WTC11 (cell line): ENCODE data around the gene GXYLT2. TPM values are rescaled to one million over a fixed set of nuclear protein-coding genes. Genes with fewer than 3 reads are reported as not detected.

ENCODE experiments used
- EMX1 ChIP-seq: fragments of 250-450 bp; sonication (Bioruptor Pico); IDR thresholded peaks from 2 replicates; pipeline ENCODE4 v1.8.0; 2021; ENCODE audit warnings: mild to moderate bottlenecking
- FOXK1 ChIP-seq: sonication (generic); formaldehyde crosslinking; IDR thresholded peaks from 2 replicates; pipeline ENCODE4 v1.8.0; 2022; ENCODE audit warnings: mild to moderate bottlenecking, moderate library complexity, missing genetic modification reagents
- GABPB1 ChIP-seq: sonication (generic); formaldehyde crosslinking; IDR thresholded peaks from 2 replicates; pipeline ENCODE4 v1.8.1; 2023; ENCODE audit warnings: mild to moderate bottlenecking, missing genetic modification reagents
- GRHL2 ChIP-seq: fragments of 250-450 bp; sonication (Bioruptor Pico); IDR thresholded peaks from 2 replicates; pipeline ENCODE4 v1.8.0; 2022; ENCODE audit warnings: mild to moderate bottlenecking, moderate library complexity; ENCODE audit not compliant: insufficient replicate concordance, severe bottlenecking
- MYBL2 ChIP-seq: sonication (generic); formaldehyde crosslinking; IDR thresholded peaks from 2 replicates; pipeline ENCODE4 v1.8.1; 2023; ENCODE audit warnings: mild to moderate bottlenecking, moderate library complexity, missing genetic modification reagents
- NR3C1 ChIP-seq: sonication (generic); formaldehyde crosslinking; conservative IDR thresholded peaks from 2 replicates; pipeline ENCODE4 v1.8.1; 2023; ENCODE audit warnings: low read depth, mild to moderate bottlenecking, missing genetic modification reagents
- SOX15 ChIP-seq: fragments of 250-450 bp; sonication (Bioruptor Pico); IDR thresholded peaks from 2 replicates; pipeline ENCODE4 v1.9.0; 2021; ENCODE audit warnings: mild to moderate bottlenecking
- ZNF263 ChIP-seq: sonication (generic); formaldehyde crosslinking; IDR thresholded peaks from 2 replicates; pipeline ENCODE4 v1.8.1; 2022; ENCODE audit warnings: low read depth, mild to moderate bottlenecking, moderate library complexity, missing genetic modification reagents
- total RNA-seq: library from RNA; stranded (reverse); gene quantifications from 3 replicates; pipeline ENCODE4 v1.2.3, GENCODE V29; 2021
- TF ChIP-seq, protein P1 (sequence below): fragments of 250-450 bp; sonication (Bioruptor Pico); IDR thresholded peaks from 2 replicates; pipeline ENCODE4 v1.9.0; 2021; ENCODE audit warnings: mild to moderate bottlenecking
- TF ChIP-seq, protein P2 (sequence below): sonication (generic); formaldehyde crosslinking; IDR thresholded peaks from 2 replicates; pipeline ENCODE4 v1.8.1; 2022; ENCODE audit warnings: missing genetic modification reagents, borderline replicate concordance
- TF ChIP-seq, protein P3 (sequence below): sonication (generic); formaldehyde crosslinking; IDR thresholded peaks from 2 replicates; pipeline ENCODE4 v1.8.0; 2022; ENCODE audit warnings: mild to moderate bottlenecking, missing genetic modification reagents
- TF ChIP-seq, protein P4 (sequence below): sonication (generic); formaldehyde crosslinking; IDR thresholded peaks from 2 replicates; pipeline ENCODE4 v1.8.1; 2022; ENCODE audit warnings: low read depth, missing genetic modification reagents, borderline replicate concordance
- TF ChIP-seq, protein P5 (sequence below): sonication (generic); formaldehyde crosslinking; IDR thresholded peaks from 2 replicates; pipeline ENCODE4 v1.8.0; 2022; ENCODE audit warnings: mild to moderate bottlenecking, missing genetic modification reagents
- TF ChIP-seq, protein P6 (sequence below): sonication (generic); formaldehyde crosslinking; IDR thresholded peaks from 2 replicates; pipeline ENCODE4 v1.8.0; 2022; ENCODE audit warnings: mild to moderate bottlenecking, missing genetic modification reagents
- TF ChIP-seq, protein P7 (sequence below): fragments of 250-450 bp; sonication (Bioruptor Pico); conservative IDR thresholded peaks from 2 replicates; pipeline ENCODE4 v1.9.0; 2021; ENCODE audit warnings: mild to moderate bottlenecking
- TF ChIP-seq, protein P8 (sequence below): sonication (generic); formaldehyde crosslinking; conservative IDR thresholded peaks from 2 replicates; pipeline ENCODE4 v1.8.1; 2023; ENCODE audit warnings: mild to moderate bottlenecking, low read depth, missing genetic modification reagents, moderate library complexity
- TF ChIP-seq, protein P9 (sequence below): sonication (generic); formaldehyde crosslinking; IDR thresholded peaks from 2 replicates; pipeline ENCODE4 v1.8.1; 2023; ENCODE audit warnings: mild to moderate bottlenecking, missing genetic modification reagents
- TF ChIP-seq, protein P10 (sequence below): sonication (generic); formaldehyde crosslinking; IDR thresholded peaks from 2 replicates; pipeline ENCODE4 v1.8.1; 2023; ENCODE audit warnings: mild to moderate bottlenecking, moderate library complexity, missing genetic modification reagents

GXYLT2 gene
- total RNA-seq, 1 experiment from 2014 or later = 6.5 TPM

DNA sequence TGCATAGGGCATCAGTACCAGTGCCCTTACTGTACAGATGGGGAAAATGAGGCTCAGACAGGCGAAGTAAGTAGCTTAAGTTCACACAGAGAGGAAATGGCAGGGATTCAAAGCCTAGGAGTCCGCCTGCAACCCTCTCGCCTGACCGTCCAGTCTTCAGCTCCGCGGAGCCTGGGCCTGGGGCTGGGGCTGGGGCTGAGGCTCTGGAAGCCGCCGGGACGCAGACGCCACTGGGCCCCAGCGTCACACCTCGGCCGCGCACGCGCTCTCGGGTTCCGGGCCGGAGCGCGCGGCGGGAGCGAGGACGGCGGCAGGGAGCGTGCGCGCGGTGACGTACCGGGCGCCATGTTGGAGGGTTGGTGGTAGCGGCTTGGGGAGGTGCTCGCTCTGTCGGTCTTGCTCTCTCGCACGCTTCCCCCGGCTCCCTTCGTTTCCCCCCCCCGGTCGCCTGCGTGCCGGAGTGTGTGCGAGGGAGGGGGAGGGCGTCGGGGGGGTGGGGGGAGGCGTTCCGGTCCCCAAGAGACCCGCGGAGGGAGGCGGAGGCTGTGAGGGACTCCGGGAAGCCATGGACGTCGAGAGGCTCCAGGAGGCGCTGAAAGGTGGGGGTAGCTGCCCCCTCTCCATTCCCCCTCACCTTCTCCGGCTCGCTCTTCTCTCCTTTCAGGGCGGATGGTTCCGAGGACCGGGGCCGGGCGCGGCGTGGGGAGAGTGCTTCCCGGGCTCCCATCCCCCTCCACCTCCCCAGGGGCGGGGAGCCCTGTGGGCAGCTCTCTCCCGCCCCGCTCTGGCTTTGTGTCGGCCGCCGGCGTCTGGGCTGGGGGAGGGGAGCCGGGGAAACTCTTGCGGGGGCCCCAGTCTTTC lies 108.9 kb downstream of the GXYLT2 start, which contains the start of gene PPP4R2 (continued):
- TF ChIP-seq, protein P1, sequence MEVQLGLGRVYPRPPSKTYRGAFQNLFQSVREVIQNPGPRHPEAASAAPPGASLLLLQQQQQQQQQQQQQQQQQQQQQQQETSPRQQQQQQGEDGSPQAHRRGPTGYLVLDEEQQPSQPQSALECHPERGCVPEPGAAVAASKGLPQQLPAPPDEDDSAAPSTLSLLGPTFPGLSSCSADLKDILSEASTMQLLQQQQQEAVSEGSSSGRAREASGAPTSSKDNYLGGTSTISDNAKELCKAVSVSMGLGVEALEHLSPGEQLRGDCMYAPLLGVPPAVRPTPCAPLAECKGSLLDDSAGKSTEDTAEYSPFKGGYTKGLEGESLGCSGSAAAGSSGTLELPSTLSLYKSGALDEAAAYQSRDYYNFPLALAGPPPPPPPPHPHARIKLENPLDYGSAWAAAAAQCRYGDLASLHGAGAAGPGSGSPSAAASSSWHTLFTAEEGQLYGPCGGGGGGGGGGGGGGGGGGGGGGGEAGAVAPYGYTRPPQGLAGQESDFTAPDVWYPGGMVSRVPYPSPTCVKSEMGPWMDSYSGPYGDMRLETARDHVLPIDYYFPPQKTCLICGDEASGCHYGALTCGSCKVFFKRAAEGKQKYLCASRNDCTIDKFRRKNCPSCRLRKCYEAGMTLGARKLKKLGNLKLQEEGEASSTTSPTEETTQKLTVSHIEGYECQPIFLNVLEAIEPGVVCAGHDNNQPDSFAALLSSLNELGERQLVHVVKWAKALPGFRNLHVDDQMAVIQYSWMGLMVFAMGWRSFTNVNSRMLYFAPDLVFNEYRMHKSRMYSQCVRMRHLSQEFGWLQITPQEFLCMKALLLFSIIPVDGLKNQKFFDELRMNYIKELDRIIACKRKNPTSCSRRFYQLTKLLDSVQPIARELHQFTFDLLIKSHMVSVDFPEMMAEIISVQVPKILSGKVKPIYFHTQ = no peak
- TF ChIP-seq, protein P2, sequence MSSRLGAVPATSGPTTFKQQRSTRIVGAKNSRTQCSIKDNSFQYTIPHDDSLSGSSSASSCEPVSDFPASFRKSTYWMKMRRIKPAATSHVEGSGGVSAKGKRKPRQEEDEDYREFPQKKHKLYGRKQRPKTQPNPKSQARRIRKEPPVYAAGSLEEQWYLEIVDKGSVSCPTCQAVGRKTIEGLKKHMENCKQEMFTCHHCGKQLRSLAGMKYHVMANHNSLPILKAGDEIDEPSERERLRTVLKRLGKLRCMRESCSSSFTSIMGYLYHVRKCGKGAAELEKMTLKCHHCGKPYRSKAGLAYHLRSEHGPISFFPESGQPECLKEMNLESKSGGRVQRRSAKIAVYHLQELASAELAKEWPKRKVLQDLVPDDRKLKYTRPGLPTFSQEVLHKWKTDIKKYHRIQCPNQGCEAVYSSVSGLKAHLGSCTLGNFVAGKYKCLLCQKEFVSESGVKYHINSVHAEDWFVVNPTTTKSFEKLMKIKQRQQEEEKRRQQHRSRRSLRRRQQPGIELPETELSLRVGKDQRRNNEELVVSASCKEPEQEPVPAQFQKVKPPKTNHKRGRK (CRISPR knock-in tag) = 0 out of 2 replicates have a peak, but pooled peaks have one; percentile 39
- TF ChIP-seq GABPB1 (CRISPR knock-in tag) = no peak
- TF ChIP-seq, protein P3, sequence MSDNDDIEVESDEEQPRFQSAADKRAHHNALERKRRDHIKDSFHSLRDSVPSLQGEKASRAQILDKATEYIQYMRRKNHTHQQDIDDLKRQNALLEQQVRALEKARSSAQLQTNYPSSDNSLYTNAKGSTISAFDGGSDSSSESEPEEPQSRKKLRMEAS (CRISPR knock-in tag) = peak; percentile 98
- no peak for TF ChIP-seq MYBL2
- TF ChIP-seq, protein P4, sequence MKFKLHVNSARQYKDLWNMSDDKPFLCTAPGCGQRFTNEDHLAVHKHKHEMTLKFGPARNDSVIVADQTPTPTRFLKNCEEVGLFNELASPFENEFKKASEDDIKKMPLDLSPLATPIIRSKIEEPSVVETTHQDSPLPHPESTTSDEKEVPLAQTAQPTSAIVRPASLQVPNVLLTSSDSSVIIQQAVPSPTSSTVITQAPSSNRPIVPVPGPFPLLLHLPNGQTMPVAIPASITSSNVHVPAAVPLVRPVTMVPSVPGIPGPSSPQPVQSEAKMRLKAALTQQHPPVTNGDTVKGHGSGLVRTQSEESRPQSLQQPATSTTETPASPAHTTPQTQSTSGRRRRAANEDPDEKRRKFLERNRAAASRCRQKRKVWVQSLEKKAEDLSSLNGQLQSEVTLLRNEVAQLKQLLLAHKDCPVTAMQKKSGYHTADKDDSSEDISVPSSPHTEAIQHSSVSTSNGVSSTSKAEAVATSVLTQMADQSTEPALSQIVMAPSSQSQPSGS (CRISPR knock-in tag) = no peak
- no peak for TF ChIP-seq SOX15 (CRISPR knock-in tag)
- TF ChIP-seq FOXK1 (CRISPR knock-in tag) = peak; percentile 49; the same call in 1 of the 2 replicates
- TF ChIP-seq GRHL2 = no peak
- TF ChIP-seq ZNF263 (CRISPR knock-in tag) = no peak
- TF ChIP-seq EMX1 = no peak
- TF ChIP-seq, protein P5, sequence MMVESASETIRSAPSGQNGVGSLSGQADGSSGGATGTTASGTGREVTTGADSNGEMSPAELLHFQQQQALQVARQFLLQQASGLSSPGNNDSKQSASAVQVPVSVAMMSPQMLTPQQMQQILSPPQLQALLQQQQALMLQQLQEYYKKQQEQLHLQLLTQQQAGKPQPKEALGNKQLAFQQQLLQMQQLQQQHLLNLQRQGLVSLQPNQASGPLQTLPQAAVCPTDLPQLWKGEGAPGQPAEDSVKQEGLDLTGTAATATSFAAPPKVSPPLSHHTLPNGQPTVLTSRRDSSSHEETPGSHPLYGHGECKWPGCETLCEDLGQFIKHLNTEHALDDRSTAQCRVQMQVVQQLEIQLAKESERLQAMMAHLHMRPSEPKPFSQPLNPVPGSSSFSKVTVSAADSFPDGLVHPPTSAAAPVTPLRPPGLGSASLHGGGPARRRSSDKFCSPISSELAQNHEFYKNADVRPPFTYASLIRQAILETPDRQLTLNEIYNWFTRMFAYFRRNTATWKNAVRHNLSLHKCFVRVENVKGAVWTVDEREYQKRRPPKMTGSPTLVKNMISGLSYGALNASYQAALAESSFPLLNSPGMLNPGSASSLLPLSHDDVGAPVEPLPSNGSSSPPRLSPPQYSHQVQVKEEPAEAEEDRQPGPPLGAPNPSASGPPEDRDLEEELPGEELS = peak; percentile 91
- TF ChIP-seq, protein P6, sequence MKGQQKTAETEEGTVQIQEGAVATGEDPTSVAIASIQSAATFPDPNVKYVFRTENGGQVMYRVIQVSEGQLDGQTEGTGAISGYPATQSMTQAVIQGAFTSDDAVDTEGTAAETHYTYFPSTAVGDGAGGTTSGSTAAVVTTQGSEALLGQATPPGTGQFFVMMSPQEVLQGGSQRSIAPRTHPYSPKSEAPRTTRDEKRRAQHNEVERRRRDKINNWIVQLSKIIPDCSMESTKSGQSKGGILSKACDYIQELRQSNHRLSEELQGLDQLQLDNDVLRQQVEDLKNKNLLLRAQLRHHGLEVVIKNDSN (CRISPR knock-in tag) = 0 out of 2 replicates have a peak, but pooled peaks have one; percentile 16
- TF ChIP-seq, protein P7, sequence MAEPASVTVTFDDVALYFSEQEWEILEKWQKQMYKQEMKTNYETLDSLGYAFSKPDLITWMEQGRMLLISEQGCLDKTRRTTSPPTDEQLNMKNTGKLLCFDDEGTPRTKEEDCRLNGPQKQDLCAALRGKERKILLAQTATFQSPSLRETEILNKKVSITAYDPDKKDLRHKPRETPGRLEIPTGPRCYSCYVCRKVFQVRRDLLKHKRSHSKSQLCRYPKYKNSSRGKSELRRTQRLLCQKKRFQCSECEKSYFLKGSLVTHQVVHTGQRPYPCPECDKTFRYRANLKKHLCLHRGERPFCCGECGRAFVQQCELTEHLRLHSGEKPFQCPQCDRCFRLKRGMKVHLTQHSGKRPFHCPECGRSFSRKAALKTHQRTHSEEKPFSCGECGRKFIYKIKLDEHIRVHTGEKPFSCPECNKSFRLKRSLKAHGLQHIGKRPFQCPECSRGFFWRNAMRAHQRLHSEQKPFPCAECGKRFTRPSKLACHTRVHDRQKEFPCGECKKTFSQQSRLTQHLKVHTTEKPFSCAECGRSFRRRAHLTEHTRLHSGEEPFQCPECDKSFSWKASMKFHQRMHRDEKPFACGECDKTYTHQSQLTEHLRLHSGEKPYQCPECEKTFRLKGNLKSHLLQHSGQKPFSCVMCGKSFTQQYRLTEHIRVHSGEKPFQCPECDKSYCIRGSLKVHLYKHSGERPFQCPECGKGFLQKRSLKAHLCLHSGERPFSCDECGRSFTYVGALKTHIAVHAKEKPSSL = no peak
- TF ChIP-seq NR3C1 (CRISPR knock-in tag) = peak; percentile 76; the same call in 1 of the 2 replicates
- TF ChIP-seq, protein P8, sequence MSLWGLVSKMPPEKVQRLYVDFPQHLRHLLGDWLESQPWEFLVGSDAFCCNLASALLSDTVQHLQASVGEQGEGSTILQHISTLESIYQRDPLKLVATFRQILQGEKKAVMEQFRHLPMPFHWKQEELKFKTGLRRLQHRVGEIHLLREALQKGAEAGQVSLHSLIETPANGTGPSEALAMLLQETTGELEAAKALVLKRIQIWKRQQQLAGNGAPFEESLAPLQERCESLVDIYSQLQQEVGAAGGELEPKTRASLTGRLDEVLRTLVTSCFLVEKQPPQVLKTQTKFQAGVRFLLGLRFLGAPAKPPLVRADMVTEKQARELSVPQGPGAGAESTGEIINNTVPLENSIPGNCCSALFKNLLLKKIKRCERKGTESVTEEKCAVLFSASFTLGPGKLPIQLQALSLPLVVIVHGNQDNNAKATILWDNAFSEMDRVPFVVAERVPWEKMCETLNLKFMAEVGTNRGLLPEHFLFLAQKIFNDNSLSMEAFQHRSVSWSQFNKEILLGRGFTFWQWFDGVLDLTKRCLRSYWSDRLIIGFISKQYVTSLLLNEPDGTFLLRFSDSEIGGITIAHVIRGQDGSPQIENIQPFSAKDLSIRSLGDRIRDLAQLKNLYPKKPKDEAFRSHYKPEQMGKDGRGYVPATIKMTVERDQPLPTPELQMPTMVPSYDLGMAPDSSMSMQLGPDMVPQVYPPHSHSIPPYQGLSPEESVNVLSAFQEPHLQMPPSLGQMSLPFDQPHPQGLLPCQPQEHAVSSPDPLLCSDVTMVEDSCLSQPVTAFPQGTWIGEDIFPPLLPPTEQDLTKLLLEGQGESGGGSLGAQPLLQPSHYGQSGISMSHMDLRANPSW (CRISPR knock-in tag) = 0 out of 2 replicates have a peak, but pooled peaks have one; percentile 77
- TF ChIP-seq, protein P9, sequence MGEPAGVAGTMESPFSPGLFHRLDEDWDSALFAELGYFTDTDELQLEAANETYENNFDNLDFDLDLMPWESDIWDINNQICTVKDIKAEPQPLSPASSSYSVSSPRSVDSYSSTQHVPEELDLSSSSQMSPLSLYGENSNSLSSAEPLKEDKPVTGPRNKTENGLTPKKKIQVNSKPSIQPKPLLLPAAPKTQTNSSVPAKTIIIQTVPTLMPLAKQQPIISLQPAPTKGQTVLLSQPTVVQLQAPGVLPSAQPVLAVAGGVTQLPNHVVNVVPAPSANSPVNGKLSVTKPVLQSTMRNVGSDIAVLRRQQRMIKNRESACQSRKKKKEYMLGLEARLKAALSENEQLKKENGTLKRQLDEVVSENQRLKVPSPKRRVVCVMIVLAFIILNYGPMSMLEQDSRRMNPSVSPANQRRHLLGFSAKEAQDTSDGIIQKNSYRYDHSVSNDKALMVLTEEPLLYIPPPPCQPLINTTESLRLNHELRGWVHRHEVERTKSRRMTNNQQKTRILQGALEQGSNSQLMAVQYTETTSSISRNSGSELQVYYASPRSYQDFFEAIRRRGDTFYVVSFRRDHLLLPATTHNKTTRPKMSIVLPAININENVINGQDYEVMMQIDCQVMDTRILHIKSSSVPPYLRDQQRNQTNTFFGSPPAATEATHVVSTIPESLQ (CRISPR knock-in tag) = no peak
- TF ChIP-seq, protein P10, sequence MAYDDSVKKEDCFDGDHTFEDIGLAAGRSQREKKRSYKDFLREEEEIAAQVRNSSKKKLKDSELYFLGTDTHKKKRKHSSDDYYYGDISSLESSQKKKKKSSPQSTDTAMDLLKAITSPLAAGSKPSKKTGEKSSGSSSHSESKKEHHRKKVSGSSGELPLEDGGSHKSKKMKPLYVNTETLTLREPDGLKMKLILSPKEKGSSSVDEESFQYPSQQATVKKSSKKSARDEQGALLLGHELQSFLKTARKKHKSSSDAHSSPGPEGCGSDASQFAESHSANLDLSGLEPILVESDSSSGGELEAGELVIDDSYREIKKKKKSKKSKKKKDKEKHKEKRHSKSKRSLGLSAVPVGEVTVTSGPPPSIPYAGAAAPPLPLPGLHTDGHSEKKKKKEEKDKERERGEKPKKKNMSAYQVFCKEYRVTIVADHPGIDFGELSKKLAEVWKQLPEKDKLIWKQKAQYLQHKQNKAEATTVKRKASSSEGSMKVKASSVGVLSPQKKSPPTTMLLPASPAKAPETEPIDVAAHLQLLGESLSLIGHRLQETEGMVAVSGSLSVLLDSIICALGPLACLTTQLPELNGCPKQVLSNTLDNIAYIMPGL (CRISPR knock-in tag) = peak; percentile 71; the same call in 1 of the 2 replicates
